ENCODE results near the gene USP26.
"Not testable (repeated sequence)": the region's sequence is repeated elsewhere in the genome, so short reads cannot be mapped to it uniquely, and the experiment has no call there.

The USP26 gene

GRCh38 chrX:133097031-133097430, at the start of gene USP26:
USP26 (minus strand) TSS chrX:133097109; CDS start chrX:133028220, 68,889 bp downstream.
- in situ Hi-C loops (cut with MboI; ENCODE audit: low sequenced_read_pairs), result no loop called here

GRCh38 chrX:133134282-133134681, 37.4 kb upstream of the USP26 start:
- in situ Hi-C loops (cut with MboI; ENCODE audit: low sequenced_read_pairs), result no loop called here

- in situ Hi-C loops (cut with MboI; ENCODE audit: low sequenced_read_pairs), result no loop called here
Measured at GRCh38 chrX:133120406-133120805, 23.5 kb upstream of the USP26 start.

- in situ Hi-C loops (cut with MboI; ENCODE audit: low sequenced_read_pairs), result no loop called here
Measured at GRCh38 chrX:133094098-133094731, 2.7 kb downstream of the USP26 start.

GRCh38 chrX:133090236-133090809, 6.6 kb downstream of the USP26 start:
- in situ Hi-C loops (cut with MboI; ENCODE audit: low sequenced_read_pairs), result no loop called here

GRCh38 chrX:133089411-133089810, 7.5 kb downstream of the USP26 start:
- in situ Hi-C loops (cut with MboI; ENCODE audit: low sequenced_read_pairs), result no loop called here

- in situ Hi-C loops (cut with MboI; ENCODE audit: low sequenced_read_pairs), result no loop called here
Measured at GRCh38 chrX:133085785-133086184, 11.1 kb downstream of the USP26 start.

- in situ Hi-C loops (cut with MboI; ENCODE audit: low sequenced_read_pairs), result not testable (repeated sequence)
Measured at GRCh38 chrX:133085056-133085455, 11.9 kb downstream of the USP26 start.

- in situ Hi-C loops (cut with MboI; ENCODE audit: low sequenced_read_pairs), result no loop called here
Measured at GRCh38 chrX:133083899-133084298, 13.0 kb downstream of the USP26 start.

- in situ Hi-C loops (cut with MboI; ENCODE audit: low sequenced_read_pairs), result no loop called here
Measured at GRCh38 chrX:133081990-133082389, 14.9 kb downstream of the USP26 start.

GRCh38 chrX:133077856-133078255, 19.1 kb downstream of the USP26 start:
- in situ Hi-C loops (cut with MboI; ENCODE audit: low sequenced_read_pairs), result not testable (repeated sequence)

GRCh38 chrX:133072566-133072965, 24.3 kb downstream of the USP26 start:
- in situ Hi-C loops (cut with MboI; ENCODE audit: low sequenced_read_pairs), result no loop called here

- in situ Hi-C loops (cut with MboI; ENCODE audit: low sequenced_read_pairs), result no loop called here
Measured at GRCh38 chrX:133068461-133068860, 28.4 kb downstream of the USP26 start.

GRCh38 chrX:133056341-133056740, 40.6 kb downstream of the USP26 start:
- in situ Hi-C loops (cut with MboI; ENCODE audit: low sequenced_read_pairs), result no loop called here

GRCh38 chrX:133054761-133055405, 42.0 kb downstream of the USP26 start:
- in situ Hi-C loops (cut with MboI; ENCODE audit: low sequenced_read_pairs), result no loop called here

- in situ Hi-C loops (cut with MboI; ENCODE audit: low sequenced_read_pairs), result no loop called here
Measured at GRCh38 chrX:133053861-133054598, 42.9 kb downstream of the USP26 start.

- in situ Hi-C loops (cut with MboI; ENCODE audit: low sequenced_read_pairs), result no loop called here
Measured at GRCh38 chrX:133048751-133049150, 48.2 kb downstream of the USP26 start.

- in situ Hi-C loops (cut with MboI; ENCODE audit: low sequenced_read_pairs), result no loop called here
Measured at GRCh38 chrX:133046601-133047000, 50.3 kb downstream of the USP26 start.

- in situ Hi-C loops (cut with MboI; ENCODE audit: low sequenced_read_pairs), result no loop called here
Measured at GRCh38 chrX:133045986-133046385, 50.9 kb downstream of the USP26 start.

- in situ Hi-C loops (cut with MboI; ENCODE audit: low sequenced_read_pairs), result not testable (repeated sequence)
Measured at GRCh38 chrX:133044145-133044786, 52.6 kb downstream of the USP26 start.

GRCh38 chrX:133042260-133042659, 54.6 kb downstream of the USP26 start:
- in situ Hi-C loops (cut with MboI; ENCODE audit: low sequenced_read_pairs), result no loop called here

Measured in HL-60/S4 (cell line).